T-cell (primary cell): ENCODE results near the gene MAPRE2. TPM values are rescaled to one million over a fixed set of nuclear protein-coding genes. Genes with fewer than 3 reads are reported as not detected.
"Not testable (repeated sequence)": the region's sequence is repeated elsewhere in the genome, so short reads cannot be mapped to it uniquely, and the experiment has no call there.

ENCODE experiments used
- ATAC-seq, 4 experiments: fragments of 200-7000 bp in 3 of 4; fragments of 150-1000 bp in 1 of 4; cut with Tn5 transposase; replicated peaks in 1 of 4; 1 replicate in 3 of 4; 2 replicates in 1 of 4; pipeline ENCODE4 v1.10.0; 2021; ENCODE audit warnings: moderate library complexity in 3 of 4, mild to moderate bottlenecking in 2 of 4, moderate number of reproducible peaks in 1 of 4
- CTCF ChIA-PET, 2 donors: fragments of 300-600 bp; sonication (Branson Sonifier 250); formaldehyde crosslinking; loops; one replicate each; lab custom pipeline; 2022; ENCODE audit warnings: antibody characterized with exemption in 2 of 2; lab: Charles Lee
- POLR2A ChIA-PET, 2 donors: fragments of 300-600 bp; sonication (Branson Sonifier 250); formaldehyde crosslinking; loops; one replicate each; lab custom pipeline; 2022; ENCODE audit warnings: antibody characterized with exemption in 2 of 2; lab: Charles Lee
- DNase-seq, 35 experiments: peaks; one replicate each; pipeline versions ENCODE4 v3.0.0 to v3.0.0-alpha.2; 2013 to 2023
- H3K27ac ChIP-seq: one replicate; pipeline ENCODE4 v1.5.1; 2013; ENCODE audit warnings: low read length
- H3K27me3 ChIP-seq, 2 experiments: replicated peaks in 1 of 2; 1 replicate in 1 of 2; 2 replicates in 1 of 2; pipeline versions ENCODE4 v1.6.1 to v1.7.0; 2013; ENCODE audit warnings: low read length in 1 of 2, mixed read lengths in 1 of 2; ENCODE audit not compliant: control insufficient read depth in 2 of 2, insufficient read depth in 2 of 2; ENCODE audit errors: extremely low read depth in 1 of 2
- H3K36me3 ChIP-seq, 2 donors: 1 replicate in 1 of 2; 2 replicates in 1 of 2; pipeline versions ENCODE4 v1.6.1 to v1.7.0; 2013; ENCODE audit warnings: low read length in 1 of 2; ENCODE audit not compliant: control insufficient read depth in 2 of 2, insufficient read depth in 1 of 2; ENCODE audit errors: extremely low read depth in 1 of 2
- H3K4me1 ChIP-seq, 2 experiments: 1 replicate in 1 of 2; 2 replicates in 1 of 2; pipeline versions ENCODE4 v1.6.1 to v1.7.0; 2013; ENCODE audit warnings: low read length in 2 of 2, mixed read lengths in 1 of 2; ENCODE audit not compliant: insufficient read depth in 2 of 2, control insufficient read depth in 1 of 2; ENCODE audit errors: extremely low read depth in 1 of 2
- H3K4me3 ChIP-seq, 2 donors: 1 replicate in 1 of 2; 2 replicates in 1 of 2; pipeline versions ENCODE4 v1.5.1 to v1.7.0; 2013; ENCODE audit warnings: mild to moderate bottlenecking in 2 of 2, low read length in 1 of 2, moderate library complexity in 1 of 2; ENCODE audit not compliant: control insufficient read depth in 1 of 2; ENCODE audit errors: extremely low read depth in 1 of 2
- H3K9me3 ChIP-seq: 2 replicates; pipeline ENCODE4 v1.7.0; 2013
- H3K27ac Mint-ChIP-seq, 2 donors: one replicate each; pipeline ENCODE4 v1.8.0; 2020 to 2021; ENCODE audit warnings: mild to moderate bottlenecking in 2 of 2, mixed read lengths in 2 of 2
- H3K27me3 Mint-ChIP-seq, 2 donors: one replicate each; pipeline ENCODE4 v1.8.0; 2021 to 2022; ENCODE audit warnings: mixed read lengths in 2 of 2
- H3K36me3 Mint-ChIP-seq: one replicate; pipeline ENCODE4 v1.8.0; 2021; ENCODE audit warnings: mixed read lengths
- H3K4me1 Mint-ChIP-seq, 3 donors: one replicate each; pipeline ENCODE4 v1.8.0; 2020 to 2022; ENCODE audit warnings: mixed read lengths in 3 of 3, mild to moderate bottlenecking in 1 of 3
- H3K4me3 Mint-ChIP-seq, 3 donors: one replicate each; pipeline ENCODE4 v1.8.0; 2020 to 2022; ENCODE audit warnings: mild to moderate bottlenecking in 3 of 3, mixed read lengths in 3 of 3, moderate library complexity in 3 of 3
- H3K9me3 Mint-ChIP-seq, 3 donors: one replicate each; pipeline ENCODE4 v1.8.0; 2020 to 2022; ENCODE audit warnings: mixed read lengths in 3 of 3
- WGBS: methylation state at CpG from one replicate; pipeline ENCODE4 v1.1.5; 2013; ENCODE audit warnings: missing lambda C conversion rate; ENCODE audit not compliant: insufficient coverage; 5-methylcytosine and 5-hydroxymethylcytosine counted together
- total RNA-seq, 35 experiments: library from RNA in 6 of 35; stranded (reverse) in 6 of 35; fragments of 120-200 nt in 1 of 35; gene quantifications; one replicate each; pipeline versions ENCODE4 v1.2.1 to v1.2.4 and lab custom pipeline; 2013 to 2026

MAPRE2 gene
- total RNA-seq, 5 donors from 2014 or later (not counting 1 experiment from before 2014, with no cell fraction given), result 45.6 to 96.7 (median 53.9) TPM

DNA sequence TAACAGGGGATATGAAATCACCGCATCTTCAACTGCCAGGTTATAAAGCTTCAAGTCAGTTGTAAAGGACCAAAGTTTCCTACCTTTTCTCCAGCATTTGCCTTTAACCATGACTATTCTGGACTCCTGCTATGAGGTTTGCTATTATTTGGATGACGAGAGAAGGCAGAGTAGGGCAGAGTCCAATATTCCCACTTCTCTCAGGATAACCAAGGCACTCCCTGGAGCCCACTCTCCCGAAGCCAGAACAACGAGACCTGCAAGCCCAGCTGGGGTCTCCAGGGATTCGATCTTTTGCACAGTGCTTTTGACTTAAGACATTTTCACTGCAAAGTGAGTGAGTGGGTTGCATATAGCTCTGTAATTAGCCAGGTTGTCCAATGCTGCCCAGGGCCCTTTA, 122.5 kb downstream of the MAPRE2 start:
- no peak overlapping the region for H3K27ac Mint-ChIP-seq
- H3K27me3 Mint-ChIP-seq, result peaks cover 3 to 10% of the 10 kb centered on the region in 2 donors
- H3K4me3 ChIP-seq, result no peak overlapping the region
- H3K27ac ChIP-seq, result no peak overlapping the region
- no peaks in the 10 kb centered on the region for H3K9me3 ChIP-seq
- peaks cover 7 to 10% (median 9%) of the 10 kb centered on the region in 3 donors for H3K4me1 Mint-ChIP-seq
- DNase-seq, result no peak
- H3K36me3 Mint-ChIP-seq, result peaks cover 4% of the 10 kb centered on the region
- ChIA-PET CTCF (no interaction called here), POLR2A (no interaction called here)
- 92% methylated on average over 3 of the region's 5 CpGs for WGBS
- H3K27me3 ChIP-seq, result peaks cover 0 to 5% of the 10 kb centered on the region in 2 experiments
- H3K4me3 Mint-ChIP-seq, result no peak overlapping the region
- H3K9me3 Mint-ChIP-seq, result no peaks in the 10 kb centered on the region
- peaks cover 5 to 6% of the 10 kb centered on the region in 2 experiments for H3K4me1 ChIP-seq
- no peaks in the 10 kb centered on the region for H3K36me3 ChIP-seq
- ATAC-seq, result no peak

DNA sequence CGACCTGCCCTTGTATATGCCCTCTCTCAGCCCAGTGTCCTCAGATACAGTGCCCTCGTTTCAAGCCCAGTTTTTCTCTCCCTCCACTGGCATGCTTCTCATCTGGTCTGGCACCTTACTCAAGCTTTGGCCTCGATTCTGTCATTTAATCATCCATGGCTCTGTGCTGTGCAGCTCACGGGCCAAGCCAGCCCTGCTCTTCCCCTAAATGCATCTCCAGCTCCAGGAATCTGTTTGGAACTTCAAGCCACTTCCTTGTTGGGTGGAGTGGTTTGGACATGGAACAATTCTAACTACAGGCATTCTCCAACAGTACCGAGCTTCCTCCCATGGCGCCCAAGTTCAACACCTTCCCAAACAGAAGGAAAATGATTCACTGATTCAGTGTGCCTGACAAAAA, 122.9 kb downstream of the MAPRE2 start:
- no peak overlapping the region for H3K4me3 Mint-ChIP-seq
- ATAC-seq, result no peak
- no peak for DNase-seq
- no peaks in the 10 kb centered on the region for H3K36me3 ChIP-seq
- no peaks in the 10 kb centered on the region for H3K9me3 Mint-ChIP-seq
- H3K9me3 ChIP-seq, result no peaks in the 10 kb centered on the region
- peaks cover 3 to 6% (median 5%) of the 10 kb centered on the region in 3 donors for H3K4me1 Mint-ChIP-seq
- peaks cover 1 to 2% of the 10 kb centered on the region in 2 experiments for H3K4me1 ChIP-seq
- CTCF ChIA-PET, result interaction anchor here in 1 of 2 donors (1.0 kb wide), 1 partner anchor 20 kb away, joined by 3 read pairs; no protein-coding TSS in a partner anchor
- peaks cover 4% of the 10 kb centered on the region for H3K36me3 Mint-ChIP-seq
- 45% methylated on average over 3 of the region's 6 CpGs for WGBS
- peaks cover 0 to 5% of the 10 kb centered on the region in 2 experiments for H3K27me3 ChIP-seq
- no peak overlapping the region for H3K4me3 ChIP-seq
- H3K27me3 Mint-ChIP-seq, result peaks cover 3 to 10% of the 10 kb centered on the region in 2 donors
- H3K27ac ChIP-seq, result no peak overlapping the region
- H3K27ac Mint-ChIP-seq, result no peak overlapping the region
- POLR2A ChIA-PET, result no interaction called here

DNA sequence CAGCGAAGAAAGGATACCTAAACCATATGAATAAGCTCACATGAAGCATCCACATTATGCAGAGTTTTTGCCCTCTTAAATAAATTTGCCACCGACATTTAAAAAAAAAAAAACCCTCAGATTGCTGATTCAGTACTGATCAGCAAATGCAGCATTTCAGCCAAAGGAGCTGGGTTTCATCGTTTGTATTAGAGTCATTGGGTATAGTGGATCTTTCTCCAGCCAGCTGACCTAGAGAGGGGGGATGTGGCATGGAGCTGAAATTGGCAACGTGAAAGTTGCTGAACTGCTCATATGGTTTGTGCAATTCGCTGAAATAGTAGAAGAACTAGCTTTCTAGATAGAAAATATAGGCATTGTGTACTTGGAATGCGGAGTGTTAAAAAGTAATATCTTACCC, 126.1 kb downstream of the MAPRE2 start:
- Mint-ChIP-seq H3K9me3 (no peaks in the 10 kb centered on the region), H3K4me3 (no peak overlapping the region), H3K27me3 (peaks cover 2 to 5% of the 10 kb centered on the region in 2 donors), H3K27ac (no peak overlapping the region), H3K36me3 (no peaks in the 10 kb centered on the region), H3K4me1 (peaks cover 0 to 8% (median 4%) of the 10 kb centered on the region in 3 donors)
- WGBS, result 83% methylated on average over 1 of the region's 6 CpGs
- ChIA-PET CTCF (no interaction called here), POLR2A (no interaction called here)
- Histone ChIP-seq H3K4me1 (no peaks in the 10 kb centered on the region), H3K9me3 (no peaks in the 10 kb centered on the region), H3K27ac (no peak overlapping the region), H3K27me3 (peaks cover 0 to 5% of the 10 kb centered on the region in 2 experiments), H3K4me3 (no peak overlapping the region), H3K36me3 (no peaks in the 10 kb centered on the region)
- DNase-seq (no peak), ATAC-seq (no peak)

DNA sequence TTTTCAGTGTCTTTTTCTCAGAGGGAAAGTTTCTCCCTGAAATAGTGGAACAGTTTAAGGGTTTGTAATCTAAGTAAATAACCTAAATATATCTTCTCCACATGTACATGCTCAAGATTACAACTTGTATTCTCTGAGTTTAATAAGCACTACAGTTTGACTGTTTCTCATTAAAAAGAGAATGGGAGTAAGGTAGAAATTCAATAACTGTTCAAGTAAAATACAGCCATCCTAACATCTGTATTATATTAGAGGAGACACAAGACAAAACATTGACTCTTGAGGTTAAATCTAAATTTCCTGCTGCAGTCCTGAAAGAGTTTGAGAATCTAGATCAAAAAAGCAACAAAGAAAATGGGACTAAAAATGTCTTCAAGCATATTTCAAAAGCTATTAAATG, 126.6 kb downstream of the MAPRE2 start:
- H3K27me3 Mint-ChIP-seq, result peaks cover 2 to 4% of the 10 kb centered on the region in 2 donors
- ATAC-seq, result no peak
- CTCF ChIA-PET, result no interaction called here

DNA sequence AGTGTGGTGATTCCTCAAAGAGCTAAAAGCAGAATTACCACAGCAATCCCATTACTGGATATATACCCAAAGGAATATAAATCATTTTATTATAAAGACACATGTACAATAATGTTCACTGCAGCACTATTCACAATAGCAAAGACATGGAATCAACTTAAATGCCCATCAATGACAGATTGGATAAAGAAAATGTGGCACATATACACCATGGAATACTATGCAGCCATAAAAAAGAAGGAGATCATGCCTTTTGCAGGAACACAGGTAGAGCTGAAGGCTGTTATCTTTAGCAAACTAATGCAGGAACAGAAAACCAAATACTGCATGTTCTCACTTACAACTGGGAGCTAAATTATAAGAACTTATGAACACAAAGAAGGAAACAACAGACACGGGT, 129.1 kb downstream of the MAPRE2 start:
- H3K36me3 ChIP-seq, DNase-seq, CTCF ChIA-PET, H3K4me3 Mint-ChIP-seq, H3K27ac ChIP-seq, H3K9me3 ChIP-seq, ATAC-seq, H3K4me3 ChIP-seq, H3K4me1 ChIP-seq, H3K27me3 Mint-ChIP-seq, H3K27ac Mint-ChIP-seq, H3K27me3 ChIP-seq, H3K9me3 Mint-ChIP-seq, H3K36me3 Mint-ChIP-seq: not testable (repeated sequence)
- POLR2A ChIA-PET, result interaction anchor here in 1 of 2 donors (0.7 kb wide), 1 partner anchor 237 kb away, joined by 4 read pairs; no protein-coding TSS in a partner anchor
- H3K4me1 Mint-ChIP-seq, result peaks cover 11 to 25% (median 15%) of the 10 kb centered on the region in 3 donors
- no CpG with 5 or more reads among the region's 1 CpG for WGBS

More for the DNA sequence above, 126.6 kb downstream of the MAPRE2 start:
- no peak for DNase-seq
- Mint-ChIP-seq H3K36me3 (no peaks in the 10 kb centered on the region), H3K27ac (no peak overlapping the region), H3K4me1 (peaks cover 3 to 11% (median 4%) of the 10 kb centered on the region in 3 donors), H3K4me3 (no peak overlapping the region), H3K9me3 (no peaks in the 10 kb centered on the region)
- Histone ChIP-seq H3K4me3 (no peak overlapping the region), H3K27me3 (peaks cover 0 to 5% of the 10 kb centered on the region in 2 experiments), H3K36me3 (no peaks in the 10 kb centered on the region), H3K9me3 (no peaks in the 10 kb centered on the region), H3K4me1 (no peaks in the 10 kb centered on the region), H3K27ac (no peak overlapping the region)
- POLR2A ChIA-PET, result interaction anchor here in 1 of 2 donors (0.5 to 0.7 kb wide), 2 partner anchors 25 to 92 kb away, joined by 3 to 5 read pairs; no protein-coding TSS in a partner anchor

DNA sequence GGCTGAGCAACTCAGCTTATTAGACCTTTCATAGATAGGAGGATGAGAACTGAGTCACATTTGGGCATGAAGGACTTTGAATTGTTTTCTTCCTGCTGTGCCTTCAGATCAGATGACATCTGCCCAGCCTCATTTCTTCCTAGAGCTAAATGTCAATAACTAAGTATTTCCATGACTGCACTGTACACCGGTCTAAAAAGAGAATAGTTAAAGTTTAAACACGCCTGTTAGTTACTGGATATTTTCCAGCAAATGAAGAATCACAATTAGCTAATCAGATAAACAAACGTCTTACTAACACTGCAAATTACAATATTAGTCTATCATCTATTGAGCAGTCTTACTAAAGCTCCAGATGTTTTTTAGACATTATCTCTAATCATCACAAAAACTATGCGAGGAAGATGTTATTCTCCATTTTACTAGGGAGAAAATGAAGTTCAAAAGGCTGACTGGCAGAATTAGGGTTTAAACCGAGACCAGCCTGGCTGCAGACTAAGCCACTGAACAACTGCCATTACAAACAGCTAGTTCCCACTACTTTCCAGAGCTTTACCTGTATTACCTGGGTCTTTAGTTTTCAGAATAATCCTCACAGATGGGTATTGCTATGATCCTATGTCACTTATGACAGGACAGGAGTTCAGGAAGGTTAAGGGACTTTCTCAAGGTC, 130.2 kb downstream of the MAPRE2 start:
- WGBS, result no CpG with 5 or more reads among the region's 5 CpGs
- Mint-ChIP-seq H3K9me3 (peaks cover 0 to 5% (median 4%) of the 10 kb centered on the region in 3 donors), H3K4me1 (peaks cover 11 to 30% (median 23%) of the 10 kb centered on the region in 3 donors), H3K4me3 (no peak overlapping the region), H3K36me3 (no peaks in the 10 kb centered on the region), H3K27me3 (no peaks in the 10 kb centered on the region), H3K27ac (no peak overlapping the region)
- no peak overlapping the region for H3K27ac ChIP-seq
- ATAC-seq, result no peak
- no peak overlapping the region for H3K4me3 ChIP-seq
- ChIA-PET CTCF (interaction anchor here in 1 of 2 donors (0.9 kb wide), 1 partner anchor 145 kb away, joined by 3 read pairs; no protein-coding TSS in a partner anchor), POLR2A (interaction anchor here in 1 of 2 donors (0.6 kb wide), 1 partner anchor 114 kb away, joined by 3 read pairs; no protein-coding TSS in a partner anchor)
- H3K27me3 ChIP-seq, result no peaks in the 10 kb centered on the region
- H3K9me3 ChIP-seq, result no peaks in the 10 kb centered on the region
- no peaks in the 10 kb centered on the region for H3K36me3 ChIP-seq
- H3K4me1 ChIP-seq, result peaks cover 0 to 2% of the 10 kb centered on the region in 2 experiments
- no peak for DNase-seq
